HG02840 (cell line): ENCODE data around the gene ZEB2.
"Not testable (repeated sequence)": the region's sequence is repeated elsewhere in the genome, so short reads cannot be mapped to it uniquely, and the experiment has no call there.

Experiments used
- ATAC-seq: cut with Tn5 transposase; IDR thresholded peaks from one replicate; pipeline ENCODE4 v1.9.1; 2021; ENCODE audit warnings: mild to moderate bottlenecking, moderate library complexity, moderate number of reproducible peaks; ENCODE audit not compliant: unreplicated experiment, low FRiP score

The ZEB2 gene

GRCh38 chr2:144364944-144365738 lies 154.8 kb downstream of the ZEB2 start:
- ATAC-seq = peak; percentile 82

DNA sequence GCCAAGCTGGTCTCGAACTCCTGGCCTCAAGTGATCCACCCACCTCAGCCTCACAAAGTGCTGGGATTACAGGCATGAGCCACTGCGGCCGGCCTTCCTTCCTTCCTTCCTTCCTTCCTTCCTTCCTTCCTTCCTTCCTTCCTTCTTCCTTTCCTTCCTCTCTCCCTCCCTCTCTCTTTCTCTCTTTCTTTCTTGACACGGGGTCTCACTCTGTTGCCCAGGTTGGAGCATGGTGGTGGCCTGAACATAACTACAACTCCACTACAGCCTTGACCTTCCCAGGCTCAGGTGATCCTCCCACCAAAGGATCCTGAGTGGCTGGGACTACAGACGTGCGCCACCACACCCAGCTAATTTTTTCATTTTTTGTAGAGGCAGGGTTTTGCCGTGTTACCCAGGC lies 155.7 kb downstream of the ZEB2 start:
- ATAC-seq = not testable (repeated sequence)

DNA sequence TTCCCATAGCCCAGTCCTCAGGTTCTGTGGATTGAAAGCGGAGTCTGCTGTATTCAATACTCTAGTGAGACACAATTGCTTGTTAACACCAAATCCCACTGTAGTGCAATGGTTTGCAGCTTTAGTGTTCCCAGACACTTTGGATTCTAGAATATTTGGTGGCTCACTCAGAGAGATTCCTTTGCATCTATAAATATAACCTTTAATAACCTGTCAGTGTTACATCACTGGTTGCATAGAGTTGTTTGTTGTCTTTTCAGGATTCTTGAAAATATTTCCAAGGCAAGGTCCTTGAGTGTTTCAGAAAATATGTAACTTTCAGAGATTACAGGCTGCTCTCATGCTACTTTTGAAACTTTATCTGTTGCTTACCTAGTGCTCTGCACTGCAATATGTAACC lies 157.5 kb downstream of the ZEB2 start:
- no peak for ATAC-seq

DNA sequence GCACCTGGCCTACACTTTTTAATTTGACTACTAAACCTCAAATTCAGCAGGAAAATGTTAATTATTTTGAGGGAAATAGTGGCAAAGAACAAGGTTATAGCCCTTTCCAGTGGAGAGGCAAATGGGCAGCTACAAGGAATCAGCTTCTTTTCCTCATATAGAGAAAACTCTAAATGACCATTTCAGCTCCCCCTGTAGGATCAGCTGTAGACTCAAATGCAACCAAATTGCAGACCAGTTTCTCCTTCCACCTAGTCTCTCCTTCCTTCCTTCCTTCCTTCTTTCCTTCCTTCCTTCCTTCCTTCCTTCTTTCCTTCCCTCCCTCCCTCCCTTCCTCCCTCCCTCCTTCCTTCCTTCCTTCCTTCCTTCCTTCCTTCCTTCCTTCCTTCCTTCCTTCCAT lies 158.2 kb downstream of the ZEB2 start:
- no peak for ATAC-seq

DNA sequence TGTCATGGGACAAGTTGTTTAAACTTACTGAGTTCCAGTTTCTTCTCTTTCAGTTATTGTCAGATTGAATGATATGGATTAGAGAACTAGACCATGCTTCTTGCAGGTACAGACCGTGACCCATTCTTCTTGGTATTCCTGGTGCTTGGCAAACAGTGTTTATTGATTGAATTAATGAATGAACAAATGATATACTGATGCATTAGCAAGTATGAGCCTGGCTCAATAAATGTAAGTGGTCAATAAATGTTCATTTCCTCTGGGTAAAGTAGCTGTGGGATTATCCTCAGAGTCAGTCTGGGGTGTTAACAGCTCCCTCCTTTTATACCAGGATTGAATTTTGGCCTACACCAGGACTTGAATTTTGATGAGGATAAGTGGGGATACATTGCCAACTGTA lies 160.2 kb downstream of the ZEB2 start:
- no peak for ATAC-seq

GRCh38 chr2:144358979-144359541 lies 160.9 kb downstream of the ZEB2 start:
- peak; percentile 49 for ATAC-seq

DNA sequence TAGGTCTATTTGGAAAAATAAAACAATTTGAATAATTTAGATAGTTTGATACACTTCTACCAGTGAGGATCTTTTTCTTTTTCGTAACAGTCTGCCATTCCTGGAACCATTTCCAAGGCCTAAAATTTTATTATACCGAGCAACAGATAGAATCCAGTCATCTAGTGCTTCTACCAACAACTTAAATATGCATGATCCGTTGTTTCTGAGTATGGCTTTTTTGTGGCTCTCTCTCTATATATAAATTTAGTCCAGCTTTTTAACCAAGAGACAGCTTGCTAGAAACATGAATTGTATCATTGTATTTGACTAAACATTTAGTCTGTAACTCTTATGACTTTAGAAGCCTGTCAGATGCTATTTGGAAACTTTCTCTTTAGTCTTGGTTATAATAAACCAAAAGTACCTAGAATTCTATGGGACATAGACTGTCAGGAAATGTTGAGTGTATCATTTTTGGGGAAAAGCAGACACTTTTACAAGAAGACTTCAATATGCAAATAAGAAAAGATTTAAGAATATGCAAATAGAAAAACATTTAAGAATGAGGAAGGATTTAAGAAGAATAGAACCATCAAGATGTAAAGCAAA lies 161.4 kb downstream of the ZEB2 start:
- ATAC-seq = peak; percentile 5

DNA sequence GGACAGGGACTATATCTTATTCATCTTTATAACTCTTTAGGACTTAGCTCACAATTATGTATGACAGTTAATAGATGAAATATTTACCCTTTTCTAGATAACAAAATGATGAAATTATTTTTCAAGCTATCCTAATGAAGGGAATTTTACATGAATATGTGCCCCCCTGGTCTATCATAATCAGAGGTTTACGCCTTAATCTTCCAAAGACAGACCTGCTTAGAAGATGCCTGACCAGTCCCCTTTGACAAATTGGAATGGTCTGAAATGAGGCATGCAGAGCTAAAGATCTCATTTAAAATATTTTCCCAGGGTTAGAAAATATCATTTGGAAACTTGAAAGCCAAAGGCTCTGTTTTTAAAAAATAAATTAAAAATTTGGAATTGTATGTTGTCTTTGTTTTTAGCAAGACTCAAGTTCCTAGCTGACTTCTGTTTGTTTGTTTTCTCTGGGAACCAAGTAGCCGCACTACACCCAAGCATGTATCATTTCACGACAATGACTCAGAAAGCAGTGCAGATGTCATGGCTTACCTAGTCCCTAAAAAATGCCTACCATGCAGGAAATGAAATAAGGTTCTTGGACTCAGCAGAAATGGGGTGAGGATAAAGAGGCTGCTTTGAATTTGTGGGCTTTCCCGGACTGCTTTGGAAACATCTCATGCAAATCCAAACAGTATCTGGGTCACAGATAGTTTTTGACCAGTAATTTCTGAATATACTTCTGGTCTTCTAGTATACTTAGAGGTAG lies 162.1 kb downstream of the ZEB2 start:
- peak; percentile 64 for ATAC-seq

GRCh38 chr2:144356402-144356801 lies 163.5 kb downstream of the ZEB2 start:
- ATAC-seq = no peak

- no peak for ATAC-seq
These were observed 165.0 kb downstream of the ZEB2 start for GRCh38 chr2:144354953-144355352.

DNA sequence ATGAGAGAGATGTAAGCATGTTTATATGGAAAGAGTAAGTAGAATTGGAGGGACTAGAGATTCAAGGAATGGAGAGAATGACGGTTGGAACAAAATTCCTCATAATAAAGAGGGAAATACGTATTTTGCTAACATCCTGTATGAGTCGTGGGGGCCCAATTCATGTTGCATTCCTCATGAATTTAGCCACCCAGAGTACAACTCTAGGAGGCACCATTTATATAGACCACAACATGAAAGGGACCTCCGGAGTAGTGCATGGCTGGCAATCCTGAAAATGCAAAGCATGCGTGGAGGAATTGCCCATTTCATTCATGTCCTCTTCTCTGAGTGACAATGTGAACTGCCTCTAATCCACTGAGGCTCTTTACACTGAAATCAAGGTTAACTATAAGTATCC lies 168.2 kb downstream of the ZEB2 start:
- ATAC-seq = no peak

DNA sequence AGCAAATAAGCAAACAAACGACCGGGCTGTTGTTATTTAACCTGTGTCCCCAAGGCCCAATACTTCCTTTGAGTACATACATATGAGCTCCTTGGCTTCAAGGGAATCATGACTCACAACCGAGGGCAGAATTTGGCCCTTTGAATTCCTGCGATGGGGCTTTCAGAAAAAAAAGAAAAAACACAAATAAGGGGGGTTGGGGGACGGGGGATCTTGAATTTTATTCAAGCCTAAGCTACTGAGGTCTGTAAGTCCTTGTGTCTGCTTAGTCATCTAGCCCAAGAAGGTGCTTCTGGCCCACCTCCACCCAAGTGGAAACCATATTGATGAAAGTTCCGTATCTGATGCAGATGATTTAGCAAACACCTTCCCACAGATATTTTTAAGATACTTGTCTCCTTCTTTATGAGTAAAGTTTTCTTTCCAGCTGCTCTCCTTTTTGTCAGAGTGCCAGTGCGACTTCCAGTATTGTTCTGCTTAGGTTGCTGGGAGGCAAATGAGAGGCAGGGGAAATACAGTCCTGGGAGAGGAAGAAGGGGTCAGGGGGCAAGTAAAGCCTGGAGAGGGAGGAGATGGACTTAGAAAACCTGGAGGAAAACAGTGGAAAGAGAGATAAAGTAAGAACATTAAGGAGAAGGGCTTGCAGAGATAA lies 169.6 kb downstream of the ZEB2 start:
- ATAC-seq = no peak

DNA sequence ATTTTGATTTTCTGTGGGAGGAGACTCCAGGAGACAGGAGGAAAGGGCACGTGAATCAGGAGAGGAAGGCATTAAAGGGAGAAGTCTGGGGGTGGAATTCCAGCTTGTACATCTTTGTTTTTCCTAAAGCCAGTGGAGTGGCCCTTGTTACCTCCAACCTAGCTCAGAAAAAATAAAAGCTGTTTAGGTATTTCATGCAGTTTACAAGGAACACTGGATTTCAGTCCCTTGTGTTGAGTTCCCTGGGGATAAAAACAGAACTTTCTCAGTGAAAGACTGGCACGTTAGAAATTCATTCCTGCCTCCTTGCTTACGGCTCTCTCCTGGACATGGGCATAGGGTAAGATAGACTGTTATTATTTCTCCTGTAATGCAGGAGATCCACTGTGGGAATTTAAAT lies 170.2 kb downstream of the ZEB2 start:
- ATAC-seq = no peak

GRCh38 chr2:144348846-144349245 lies 171.1 kb downstream of the ZEB2 start:
- ATAC-seq = no peak

GRCh38 chr2:144346229-144346628 lies 173.7 kb downstream of the ZEB2 start:
- no peak for ATAC-seq

DNA sequence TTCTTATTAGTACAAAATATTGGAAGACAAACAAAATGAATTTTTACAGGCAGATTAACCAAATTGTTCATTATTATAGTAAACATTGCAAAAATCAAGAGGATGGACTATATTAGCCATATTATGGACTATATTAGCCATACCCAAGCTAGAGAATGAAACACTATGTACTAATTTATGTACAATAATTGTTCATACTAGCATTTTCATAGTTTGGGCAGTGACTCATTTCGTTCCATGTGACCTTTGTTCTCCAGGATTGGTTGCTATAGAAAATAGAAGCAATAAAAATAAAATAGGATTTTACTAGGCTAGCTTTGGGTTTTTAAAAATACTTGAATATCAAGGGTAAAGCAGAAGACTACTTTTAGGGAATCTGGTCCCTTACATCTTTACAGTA lies 176.8 kb downstream of the ZEB2 start:
- no peak for ATAC-seq

DNA sequence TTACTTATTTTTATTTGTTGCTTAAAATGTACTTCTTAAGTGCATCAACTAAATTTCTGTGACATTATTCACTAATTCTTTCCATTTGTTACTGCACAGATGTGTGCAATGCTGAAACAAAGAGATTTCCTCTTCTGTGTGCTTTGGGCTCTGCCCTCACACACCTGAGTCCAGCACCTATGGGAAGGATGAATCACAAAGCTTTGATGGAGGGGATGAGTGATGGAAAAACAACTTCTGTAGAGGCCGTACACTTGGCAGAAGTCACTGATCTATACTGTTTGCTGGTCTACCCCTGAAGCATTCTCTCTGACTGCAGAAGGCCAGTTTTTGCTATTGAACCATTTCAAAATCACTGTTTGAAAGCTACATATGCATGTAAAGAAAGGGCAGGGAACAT lies 178.4 kb downstream of the ZEB2 start:
- ATAC-seq = no peak

DNA sequence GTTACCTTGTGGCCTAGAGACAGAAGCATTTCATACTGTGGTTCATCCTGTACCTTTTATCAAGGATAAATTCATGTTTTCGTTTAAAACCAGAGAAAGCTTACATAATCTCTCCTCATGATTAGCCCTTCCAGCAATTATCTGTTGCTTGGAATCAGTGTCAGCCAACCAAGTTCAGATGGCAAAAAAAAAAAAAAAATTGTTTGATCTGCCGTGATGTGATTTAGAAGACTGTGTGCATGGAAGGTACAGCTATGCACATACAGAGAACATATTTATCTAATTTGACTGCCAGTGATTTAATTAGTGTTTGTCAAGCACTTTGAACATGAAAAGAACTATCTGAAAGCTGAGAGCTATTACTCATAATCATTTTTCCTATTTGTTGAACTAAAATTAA lies 180.9 kb downstream of the ZEB2 start:
- no peak for ATAC-seq

DNA sequence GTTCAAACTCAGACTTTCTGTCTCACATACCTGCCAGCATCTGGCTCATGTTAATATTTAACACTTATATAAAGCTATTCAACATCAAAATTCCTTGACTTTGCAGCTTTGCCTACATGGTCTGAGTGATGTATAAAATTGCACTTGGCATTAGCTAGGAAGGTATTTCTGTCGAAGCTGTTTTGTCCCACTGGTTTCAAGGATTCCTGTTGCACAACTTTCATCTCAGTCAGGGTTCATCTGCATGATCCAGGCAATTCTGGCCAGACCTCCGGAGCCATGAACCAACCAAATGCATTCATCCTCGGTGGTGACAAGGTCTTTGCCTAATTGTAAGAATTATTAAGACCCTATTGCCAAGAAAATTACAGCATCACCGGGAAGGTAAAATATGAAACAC lies 185.4 kb downstream of the ZEB2 start:
- no peak for ATAC-seq
